H1 (cell line): Measurements from ENCODE around the gene B3GALNT1. TPM values are rescaled to one million over a fixed set of nuclear protein-coding genes. Genes with fewer than 3 reads are reported as not detected.

ENCODE experiments used
- CTCF ChIA-PET: fragments of 300-600 bp; sonication (Branson Sonifier 250); formaldehyde crosslinking; loops from one replicate; lab custom pipeline; 2021; ENCODE audit not compliant: partially characterized antibody; lab: Charles Lee
- POLR2A ChIA-PET: fragments of 300-600 bp; sonication (Branson Sonifier 250); formaldehyde crosslinking; loops from one replicate; lab custom pipeline; 2021; ENCODE audit warnings: inconsistent platforms; ENCODE audit not compliant: partially characterized antibody; lab: Charles Lee
- DNase-seq, 2 experiments: peaks; one replicate each; pipeline versions ENCODE4 v3.0.0 to v3.0.0-alpha.2; 2010 to 2022; ENCODE audit warnings: low spot score in 2 of 2, low read depth in 1 of 2, mixed read lengths in 1 of 2
- FAIRE-seq: peaks from 2 replicates; lab custom pipeline; 2011; peaks lifted over from hg19 to GRCh38; lab: Jason Lieb, UNC
- H2AFZ ChIP-seq: 2 replicates; pipeline ENCODE4 v1.8.1; 2012; ENCODE audit warnings: low read length, inconsistent platforms
- H2AK5ac ChIP-seq: 2 replicates; pipeline ENCODE4 v1.6.1; 2013; ENCODE audit warnings: low read depth, low read length
- H2BK120ac ChIP-seq: replicated peaks from 2 replicates; pipeline ENCODE3; 2013; ENCODE audit warnings: low read depth, low read length, inconsistent platforms
- H2BK12ac ChIP-seq: 2 replicates; pipeline ENCODE4 v1.6.1; 2013; ENCODE audit warnings: low read depth, low read length
- H2BK15ac ChIP-seq: 2 replicates; pipeline ENCODE4 v1.6.1; 2013; ENCODE audit warnings: low read length
- H2BK20ac ChIP-seq: 2 replicates; pipeline ENCODE4 v1.6.1; 2013; ENCODE audit warnings: low read length
- H2BK5ac ChIP-seq: 2 replicates; pipeline ENCODE4 v1.6.1; 2013; ENCODE audit warnings: low read depth, low read length
- H3K14ac ChIP-seq: 2 replicates; pipeline ENCODE4 v1.6.1; 2013; ENCODE audit warnings: inconsistent platforms; ENCODE audit not compliant: insufficient read length
- H3K18ac ChIP-seq: 2 replicates; pipeline ENCODE4 v1.6.1; 2013; ENCODE audit warnings: low read length; ENCODE audit errors: extremely low read depth
- H3K23ac ChIP-seq: 2 replicates; pipeline ENCODE4 v1.6.1; 2013; ENCODE audit warnings: inconsistent platforms; ENCODE audit not compliant: insufficient read length
- H3K23me2 ChIP-seq: 2 replicates; pipeline ENCODE4 v1.6.1; 2013; ENCODE audit warnings: low read depth, low read length
- H3K27ac ChIP-seq: 2 replicates; pipeline ENCODE4 v1.6.1; 2011; ENCODE audit warnings: low read depth, low read length, inconsistent platforms
- H3K27me3 ChIP-seq, 4 experiments: replicated peaks in 1 of 4; 1 replicate in 1 of 4; 2 replicates in 3 of 4; pipeline versions ENCODE4 v1.6.1 to v1.8.1; 2011 to 2013; ENCODE audit warnings: low read length in 3 of 4, mild to moderate bottlenecking in 3 of 4, inconsistent platforms in 2 of 4, mixed read lengths in 2 of 4, moderate library complexity in 1 of 4; ENCODE audit not compliant: control insufficient read depth in 3 of 4, insufficient read depth in 3 of 4; ENCODE audit errors: extremely low read depth in 1 of 4
- H3K36me3 ChIP-seq, 4 experiments: 2 replicates each; pipeline versions ENCODE4 v1.6.1 to v1.8.1; 2011 to 2013; ENCODE audit warnings: mild to moderate bottlenecking in 4 of 4, low read length in 3 of 4, moderate library complexity in 2 of 4, control low read depth in 1 of 4, inconsistent platforms in 1 of 4; ENCODE audit not compliant: insufficient read depth in 4 of 4, control insufficient read depth in 2 of 4
- H3K4ac ChIP-seq: replicated peaks from 2 replicates; pipeline ENCODE3; 2013; ENCODE audit warnings: low read length, low read depth, mixed read lengths, inconsistent platforms; ENCODE audit not compliant: insufficient read length
- H3K4me1 ChIP-seq, 4 experiments: replicated peaks in 1 of 4; 1 replicate in 1 of 4; 2 replicates in 3 of 4; pipeline versions ENCODE4 v1.6.1 to v1.8.1; 2011 to 2013; ENCODE audit warnings: low read length in 3 of 4, inconsistent platforms in 2 of 4, mixed read lengths in 1 of 4; ENCODE audit not compliant: insufficient read depth in 4 of 4, control insufficient read depth in 3 of 4
- H3K4me2 ChIP-seq, 2 experiments: 2 replicates each; pipeline versions ENCODE4 v1.6.1 to v1.8.1; 2011 to 2013; ENCODE audit warnings: low read depth in 2 of 2, low read length in 2 of 2, control low read depth in 1 of 2, inconsistent platforms in 1 of 2, mild to moderate bottlenecking in 1 of 2; ENCODE audit not compliant: insufficient read depth in 1 of 2
- H3K4me3 ChIP-seq, 4 experiments: fragments of 200-600, 300-600 bp in 1 of 4; sonication (generic), shearing (Covaris generic), sonication (Bioruptor Twin) in 1 of 4; 2 replicates each; pipeline versions ENCODE4 v1.5.1 to v1.8.1; 2011 to 2016; ENCODE audit warnings: low read length in 4 of 4, low read depth in 3 of 4, control low read depth in 2 of 4, inconsistent platforms in 2 of 4, mild to moderate bottlenecking in 2 of 4, mixed read lengths in 1 of 4, moderate library complexity in 1 of 4; ENCODE audit not compliant: insufficient read depth in 2 of 4; ENCODE audit errors: extremely low read depth in 1 of 4
- H3K56ac ChIP-seq: replicated peaks from 2 replicates; pipeline ENCODE3; 2013; ENCODE audit warnings: low read depth, mild to moderate bottlenecking, mixed read lengths, low read length, inconsistent platforms; ENCODE audit not compliant: insufficient read length
- H3K79me1 ChIP-seq: 2 replicates; pipeline ENCODE4 v1.6.1; 2013; ENCODE audit warnings: low read depth, low read length, control low read depth
- H3K79me2 ChIP-seq, 2 experiments: 2 replicates each; pipeline versions ENCODE4 v1.6.1 to v1.8.1; 2012 to 2013; ENCODE audit warnings: low read length in 2 of 2, mild to moderate bottlenecking in 2 of 2, inconsistent platforms in 1 of 2; ENCODE audit not compliant: insufficient read depth in 2 of 2, control insufficient read depth in 1 of 2
- H3K9ac ChIP-seq, 4 experiments: replicated peaks in 1 of 4; 1 replicate in 1 of 4; 2 replicates in 3 of 4; pipeline versions ENCODE4 v1.6.1 to v1.8.1; 2011 to 2013; ENCODE audit warnings: low read depth in 3 of 4, low read length in 3 of 4, control low read depth in 2 of 4, mild to moderate bottlenecking in 2 of 4, moderate library complexity in 2 of 4, inconsistent platforms in 1 of 4; ENCODE audit errors: extremely low read depth in 1 of 4
- H3K9me3 ChIP-seq, 2 experiments: 2 replicates each; pipeline versions ENCODE4 v1.6.1 to v1.8.1; 2012 to 2013; ENCODE audit warnings: mild to moderate bottlenecking in 2 of 2, moderate library complexity in 2 of 2, control low read depth in 1 of 2, inconsistent platforms in 1 of 2, low read depth in 1 of 2, low read length in 1 of 2, mixed read lengths in 1 of 2; ENCODE audit not compliant: insufficient read depth in 2 of 2
- H4K20me1 ChIP-seq, 2 experiments: replicated peaks in 1 of 2; 2 replicates each; pipeline versions ENCODE3 to v1.8.1; 2011 to 2013; ENCODE audit warnings: inconsistent platforms in 2 of 2, low read length in 2 of 2, mild to moderate bottlenecking in 1 of 2; ENCODE audit not compliant: insufficient read depth in 2 of 2, control insufficient read depth in 1 of 2
- H4K5ac ChIP-seq: 2 replicates; pipeline ENCODE4 v1.6.1; 2013; ENCODE audit warnings: low read length, low read depth, mixed read lengths, inconsistent platforms; ENCODE audit not compliant: insufficient read length
- H4K8ac ChIP-seq: 2 replicates; pipeline ENCODE4 v1.8.0; 2013; ENCODE audit warnings: mild to moderate bottlenecking, moderate library complexity, low read length, inconsistent platforms; ENCODE audit not compliant: insufficient read depth; ENCODE audit errors: extremely low read depth
- H4K91ac ChIP-seq: replicated peaks from 2 replicates; pipeline ENCODE3; 2013; ENCODE audit warnings: low read length, mixed read lengths, inconsistent platforms; ENCODE audit not compliant: insufficient read length
- CBX5 ChIP-seq: fragments of 300-800, 300-1000 bp; sonication (generic); IDR thresholded peaks from 2 replicates; pipeline ENCODE4 v1.7.1; 2016; ENCODE audit warnings: antibody characterized with exemption, low read length, low read depth
- EGR1 ChIP-seq: IDR thresholded peaks from 2 replicates; pipeline ENCODE4 v1.6.1; 2011; ENCODE audit warnings: low read depth, low read length, borderline replicate concordance
- EZH2 ChIP-seq: fragments of 200-600 bp; sonication (generic); IDR thresholded peaks from 2 replicates; pipeline ENCODE4 v1.7.1; 2012; ENCODE audit warnings: low read depth, mild to moderate bottlenecking, moderate library complexity, low read length, inconsistent platforms; ENCODE audit not compliant: severe bottlenecking
- HDAC6 ChIP-seq: IDR thresholded peaks from one replicate; pipeline ENCODE4 v1.7.1; 2012; ENCODE audit warnings: low read depth, mild to moderate bottlenecking, inconsistent platforms, low read length, moderate library complexity
- POLR2AphosphoS5 ChIP-seq: IDR thresholded peaks from 2 replicates; pipeline ENCODE4 v1.6.1; 2011; ENCODE audit warnings: low read depth, low read length
- RXRA ChIP-seq: IDR thresholded peaks from 2 replicates; pipeline ENCODE4 v1.6.1; 2011; ENCODE audit warnings: low read depth, mild to moderate bottlenecking, low read length, moderate library complexity; ENCODE audit not compliant: insufficient read depth
- YY1 ChIP-seq: IDR thresholded peaks from 2 replicates; pipeline ENCODE4 v1.6.1; 2011; ENCODE audit warnings: low read depth, mild to moderate bottlenecking, low read length
- WGBS, 2 experiments: shearing (Covaris generic) in 1 of 2; methylation state at CpG; one replicate each; pipeline versions ENCODE4 v1.1.6 to v1.1.7; 2013 to 2015; ENCODE audit warnings: low lambda C conversion rate in 2 of 2, mixed read lengths in 2 of 2, inconsistent platforms in 1 of 2, low coverage in 1 of 2, missing lambda C conversion rate in 1 of 2; ENCODE audit not compliant: insufficient replicate concordance in 2 of 2, insufficient coverage in 1 of 2, insufficient read length in 1 of 2; ENCODE audit errors: extremely low coverage in 1 of 2, missing lambda C conversion rate in 1 of 2; 5-methylcytosine and 5-hydroxymethylcytosine counted together
- polyA plus RNA-seq, 7 experiments: library from polyadenylated mRNA; depleted of rRNA in 3 of 7; stranded (reverse) in 5 of 7; unstranded in 2 of 7; fragments of >200 nt in 5 of 7; fragments of 200-250 nt in 2 of 7; gene quantifications; 1 replicate in 5 of 7; 2 replicates in 1 of 7; 4 replicates in 1 of 7; pipeline versions ENCODE4 v1.2.1 to v1.2.3, GENCODE V29; 2011 to 2013; ENCODE audit warnings: missing spikeins in 2 of 7, mixed read lengths in 2 of 7
- total RNA-seq: library from RNA; stranded (reverse); fragmentation: NEBNext Ultra II Directional; extraction: Animal tissue kit (Norgen Biotek cat#: 25700); gene quantifications from 2 replicates; pipeline ENCODE4 v1.2.1, GENCODE V29; 2021
- TF ChIP-seq, protein P1 (sequence below), 3 experiments: IDR thresholded peaks; 1 replicate in 2 of 3; 2 replicates in 1 of 3; pipeline versions ENCODE4 v1.5.1 to v1.6.1; 2011; ENCODE audit warnings: low read length in 3 of 3, mild to moderate bottlenecking in 3 of 3, inconsistent platforms in 2 of 3, low read depth in 1 of 3, moderate library complexity in 1 of 3; ENCODE audit not compliant: insufficient read depth in 1 of 3; ENCODE audit errors: control extremely low read depth in 1 of 3

B3GALNT1 gene
- total and polyA plus RNA-seq, 2 of the 8 experiments (the other 6 are each of a cell fraction or from before 2014, with no cell fraction given) = 5.0 to 8.1 TPM

GRCh38 chr3:161082063-161082462 lies 23.1 kb downstream of the B3GALNT1 start:
- H3K18ac ChIP-seq = no peak overlapping the region
- no peak overlapping the region for H2BK5ac ChIP-seq
- peak; percentile 24 for FAIRE-seq
- no peak overlapping the region for H4K8ac ChIP-seq
- no peak overlapping the region for H2BK15ac ChIP-seq
- WGBS, 2 experiments = 90% methylated on average over 2 of the region's 2 CpGs; no CpG with 5 or more reads in 1 of the 2 experiments
- TF ChIP-seq CBX5 (no peak), HDAC6 (no peak), YY1 (no peak), EZH2 (no peak), RXRA (no peak), EGR1 (no peak), POLR2AphosphoS5 (no peak)
- TF ChIP-seq, protein P1, sequence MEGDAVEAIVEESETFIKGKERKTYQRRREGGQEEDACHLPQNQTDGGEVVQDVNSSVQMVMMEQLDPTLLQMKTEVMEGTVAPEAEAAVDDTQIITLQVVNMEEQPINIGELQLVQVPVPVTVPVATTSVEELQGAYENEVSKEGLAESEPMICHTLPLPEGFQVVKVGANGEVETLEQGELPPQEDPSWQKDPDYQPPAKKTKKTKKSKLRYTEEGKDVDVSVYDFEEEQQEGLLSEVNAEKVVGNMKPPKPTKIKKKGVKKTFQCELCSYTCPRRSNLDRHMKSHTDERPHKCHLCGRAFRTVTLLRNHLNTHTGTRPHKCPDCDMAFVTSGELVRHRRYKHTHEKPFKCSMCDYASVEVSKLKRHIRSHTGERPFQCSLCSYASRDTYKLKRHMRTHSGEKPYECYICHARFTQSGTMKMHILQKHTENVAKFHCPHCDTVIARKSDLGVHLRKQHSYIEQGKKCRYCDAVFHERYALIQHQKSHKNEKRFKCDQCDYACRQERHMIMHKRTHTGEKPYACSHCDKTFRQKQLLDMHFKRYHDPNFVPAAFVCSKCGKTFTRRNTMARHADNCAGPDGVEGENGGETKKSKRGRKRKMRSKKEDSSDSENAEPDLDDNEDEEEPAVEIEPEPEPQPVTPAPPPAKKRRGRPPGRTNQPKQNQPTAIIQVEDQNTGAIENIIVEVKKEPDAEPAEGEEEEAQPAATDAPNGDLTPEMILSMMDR (IDR thresholded peaks at IDR 0.05; ENCODE audit: control extremely low read depth in 1 of 3, insufficient read depth in 1 of 3, low read depth in 1 of 3, low read length in 3 of 3) = no peak
- TF ChIP-seq, all 59 proteins: peak for 0
- no peak overlapping the region for H3K14ac ChIP-seq
- H4K20me1 ChIP-seq = no peaks in the 10 kb centered on the region
- H3K56ac ChIP-seq = no peak overlapping the region
- H3K27me3 ChIP-seq = no peaks in the 10 kb centered on the region
- no peak for DNase-seq
- H3K9me3 ChIP-seq = no peaks in the 10 kb centered on the region
- no peaks in the 10 kb centered on the region for H3K23me2 ChIP-seq
- no peak overlapping the region for H2BK12ac ChIP-seq
- no peak overlapping the region for H3K4me3 ChIP-seq
- no peak overlapping the region for H2AFZ ChIP-seq
- H3K27ac ChIP-seq = no peak overlapping the region
- no peak overlapping the region for H2AK5ac ChIP-seq
- no peak overlapping the region for H3K4ac ChIP-seq
- no peak overlapping the region for H3K23ac ChIP-seq
- H4K91ac ChIP-seq = no peak overlapping the region
- POLR2A ChIA-PET = interaction anchor here (0.8 kb wide), 1 partner anchor 25 kb away, joined by 3 read pairs; no protein-coding TSS in a partner anchor
- no peaks in the 10 kb centered on the region for H3K79me2 ChIP-seq
- H3K9ac ChIP-seq = no peak overlapping the region
- H3K36me3 ChIP-seq = peaks cover 0 to 4% (median 0%) of the 10 kb centered on the region in 4 experiments; a peak in 1 of 8 replicates
- H3K4me2 ChIP-seq = no peak overlapping the region
- CTCF ChIA-PET = interaction anchor here (0.7 to 1.5 kb wide), 3 partner anchors 10 to 20 kb away, joined by 3 read pairs; no protein-coding TSS in a partner anchor
- no peak overlapping the region for H2BK120ac ChIP-seq
- no peak overlapping the region for H2BK20ac ChIP-seq
- H4K5ac ChIP-seq = no peak overlapping the region
- no peaks in the 10 kb centered on the region for H3K4me1 ChIP-seq
- no peaks in the 10 kb centered on the region for H3K79me1 ChIP-seq
